Inflammatory macrophage treated with lipopolysaccharide for 1 hour (primary cell): ENCODE results near the gene BMP10.

Experiments used
- DNase-seq, 2 donors: peaks; one replicate each; pipeline ENCODE4 v3.0.0-alpha.2; 2020 to 2022

Gene BMP10

DNA sequence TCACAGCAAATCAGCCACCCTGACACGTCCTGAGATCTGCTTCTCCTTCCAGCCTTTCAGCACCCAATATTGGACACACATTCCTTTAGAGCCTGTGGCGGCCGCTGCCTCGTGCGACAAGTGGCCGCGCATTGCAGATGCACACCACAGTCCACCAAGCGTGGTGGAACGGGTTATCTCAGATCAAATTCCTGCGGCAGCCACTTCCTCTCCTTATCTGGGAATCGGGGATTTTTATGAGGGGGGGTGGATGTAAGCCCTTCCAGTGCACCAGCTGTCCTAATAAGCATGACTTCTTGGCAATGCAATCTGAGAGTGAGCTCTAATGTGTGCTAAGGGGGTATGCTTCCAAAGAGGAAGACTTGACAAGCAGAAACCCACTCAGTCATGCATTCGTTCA lies 18.3 kb upstream of the BMP10 start:
- DNase-seq, result no peak

DNA sequence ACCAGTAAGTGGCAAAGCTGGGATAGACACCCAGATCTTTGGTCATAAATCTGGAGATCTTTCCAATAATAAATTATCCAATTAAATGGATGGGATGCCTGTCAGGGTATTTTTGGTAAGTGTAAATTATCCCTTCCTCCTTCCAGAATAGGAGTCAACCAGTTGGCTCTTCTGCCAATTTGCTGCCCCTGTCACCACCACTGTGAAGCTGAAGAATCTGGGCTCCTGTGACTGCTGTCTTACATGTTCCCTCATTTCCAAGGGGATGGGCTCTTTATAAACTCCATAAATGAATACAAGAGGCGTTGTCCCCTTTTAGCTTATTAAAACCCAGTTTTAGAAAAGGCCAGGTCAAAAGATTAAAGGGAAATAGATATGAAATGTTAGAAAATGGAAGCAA lies 17.8 kb upstream of the BMP10 start:
- DNase-seq, result no peak

DNA sequence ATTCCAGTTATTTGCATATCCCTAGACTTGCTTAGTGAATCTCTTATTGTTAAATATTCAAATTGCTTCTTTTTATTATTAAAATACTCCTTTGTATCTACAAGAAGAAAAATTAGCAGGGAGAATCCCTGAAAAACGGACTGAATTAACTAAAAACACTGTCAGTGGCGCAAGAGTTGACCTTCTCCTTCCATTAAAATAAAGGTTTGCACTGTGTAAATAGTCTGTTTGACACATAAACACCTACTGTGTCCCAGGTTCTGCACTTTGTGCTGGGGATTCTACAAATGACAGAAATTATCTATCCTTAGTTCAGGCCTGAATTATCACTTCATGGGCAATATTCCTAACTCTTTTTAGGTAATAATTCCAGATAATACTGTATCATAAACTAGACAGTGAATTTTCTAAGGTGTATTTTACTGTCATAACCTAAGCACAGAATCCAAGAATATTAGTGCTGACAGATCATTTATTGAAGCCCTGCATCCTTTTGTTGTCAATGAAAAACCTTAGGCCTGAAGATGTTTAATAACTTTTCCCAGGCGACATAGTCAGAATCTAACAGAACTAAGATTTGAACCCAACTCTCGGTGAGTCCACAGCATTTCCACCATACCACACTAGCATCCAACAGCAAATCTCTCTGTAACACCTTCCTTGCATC lies 17.0 kb upstream of the BMP10 start:
- no peak for DNase-seq

DNA sequence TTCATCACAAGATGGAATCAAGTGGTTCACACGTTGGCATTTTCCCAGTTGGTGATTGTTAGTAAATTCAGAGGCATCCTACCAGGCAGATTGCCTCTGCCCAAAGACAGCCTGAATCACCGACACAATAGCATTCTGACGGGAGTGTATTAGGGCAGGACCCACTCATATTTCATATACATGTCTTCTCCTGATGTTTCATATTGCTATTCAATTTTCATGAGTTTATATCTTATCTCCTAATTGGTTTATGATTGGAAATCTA lies 14.5 kb upstream of the BMP10 start:
- DNase-seq, result no peak

DNA sequence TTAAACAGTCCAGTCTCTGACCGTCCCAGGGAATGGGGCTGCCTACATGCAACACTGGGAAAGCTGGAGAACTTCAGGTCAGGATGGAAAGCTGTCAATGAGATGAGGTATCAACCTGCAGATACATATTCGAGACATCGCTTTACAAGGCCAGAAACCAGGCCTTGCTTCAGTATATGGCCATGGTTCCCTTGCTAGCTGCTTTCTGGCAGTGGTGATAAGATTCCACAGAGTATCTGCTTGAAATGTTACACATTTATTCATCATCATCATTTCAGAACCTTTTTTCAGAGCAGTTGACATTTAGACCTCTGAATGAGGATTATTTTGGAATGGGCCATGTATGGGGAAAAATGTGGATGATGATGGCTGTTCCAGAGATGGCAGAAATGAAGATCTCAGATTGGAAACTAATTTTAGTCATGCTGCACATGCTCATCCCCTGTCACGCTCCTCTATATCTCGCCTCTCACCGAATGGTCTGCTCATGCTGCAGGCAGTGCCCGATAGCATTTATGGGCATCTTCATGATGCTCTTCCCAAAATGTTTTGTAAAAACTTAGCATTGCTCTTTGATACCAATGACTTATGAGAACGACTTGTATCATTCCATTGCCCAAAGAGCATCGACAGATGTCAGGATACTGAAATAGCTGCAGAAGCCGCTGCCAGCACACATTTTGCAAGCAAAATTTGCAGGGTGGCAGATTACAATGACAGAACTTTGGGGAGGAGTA lies 14.0 kb upstream of the BMP10 start:
- DNase-seq, result no peak

DNA sequence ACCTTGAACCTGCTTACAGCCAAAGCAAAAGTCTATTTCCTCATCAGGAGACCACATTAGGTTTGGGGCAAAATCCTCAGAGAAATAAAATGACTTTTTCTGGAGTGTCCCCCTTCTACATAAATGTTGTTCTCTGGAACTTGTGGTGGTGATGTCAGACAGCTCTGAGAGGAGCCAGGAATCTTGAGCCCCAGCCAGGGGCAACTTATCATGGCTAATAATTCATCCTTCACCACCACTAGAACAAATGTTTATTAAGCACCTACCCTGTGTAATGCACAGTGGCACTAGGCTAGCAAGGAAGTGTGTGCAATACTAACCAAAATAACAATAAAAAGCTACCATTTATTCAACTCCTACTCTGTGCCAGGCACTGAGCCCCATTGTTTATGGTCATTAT lies 9.0 kb upstream of the BMP10 start:
- DNase-seq, result no peak

DNA sequence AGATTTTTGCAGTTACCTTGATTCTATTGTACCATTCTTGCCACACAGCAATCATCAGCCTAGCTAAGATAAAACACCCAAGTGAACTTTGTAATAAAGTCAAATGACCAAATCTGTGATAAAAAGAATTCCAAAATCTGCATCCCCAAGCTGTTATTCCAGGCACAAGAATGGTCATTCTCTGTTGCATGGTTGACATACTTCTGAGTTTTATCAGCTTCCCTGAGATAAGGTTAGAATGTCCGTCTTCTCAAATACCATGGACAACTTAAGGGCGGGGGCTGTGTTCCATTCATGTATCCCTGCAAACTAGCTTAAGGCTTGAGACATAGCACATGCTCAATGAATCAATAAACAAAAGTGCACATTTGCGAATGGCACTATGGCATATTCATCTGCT lies 8.1 kb upstream of the BMP10 start:
- no peak for DNase-seq

DNA sequence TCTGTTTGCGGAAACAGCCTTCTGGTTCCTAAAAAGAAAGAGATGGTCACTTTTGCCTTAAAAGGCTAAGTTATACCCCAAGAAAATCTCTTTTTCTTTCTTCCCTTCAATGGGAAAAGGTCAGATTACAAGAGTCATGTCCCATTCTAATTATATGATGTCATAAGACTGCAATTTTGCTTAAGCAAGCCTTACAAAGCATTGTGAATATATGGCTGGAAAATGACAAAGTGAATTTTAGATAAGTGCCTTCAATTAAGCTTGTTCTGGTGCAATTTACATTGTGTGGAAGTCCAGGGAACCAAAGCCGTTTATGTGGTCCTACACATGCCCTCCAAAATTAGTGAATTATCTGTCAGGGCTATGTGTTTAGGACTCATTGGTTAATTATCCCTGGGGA lies 7.6 kb upstream of the BMP10 start:
- no peak for DNase-seq

DNA sequence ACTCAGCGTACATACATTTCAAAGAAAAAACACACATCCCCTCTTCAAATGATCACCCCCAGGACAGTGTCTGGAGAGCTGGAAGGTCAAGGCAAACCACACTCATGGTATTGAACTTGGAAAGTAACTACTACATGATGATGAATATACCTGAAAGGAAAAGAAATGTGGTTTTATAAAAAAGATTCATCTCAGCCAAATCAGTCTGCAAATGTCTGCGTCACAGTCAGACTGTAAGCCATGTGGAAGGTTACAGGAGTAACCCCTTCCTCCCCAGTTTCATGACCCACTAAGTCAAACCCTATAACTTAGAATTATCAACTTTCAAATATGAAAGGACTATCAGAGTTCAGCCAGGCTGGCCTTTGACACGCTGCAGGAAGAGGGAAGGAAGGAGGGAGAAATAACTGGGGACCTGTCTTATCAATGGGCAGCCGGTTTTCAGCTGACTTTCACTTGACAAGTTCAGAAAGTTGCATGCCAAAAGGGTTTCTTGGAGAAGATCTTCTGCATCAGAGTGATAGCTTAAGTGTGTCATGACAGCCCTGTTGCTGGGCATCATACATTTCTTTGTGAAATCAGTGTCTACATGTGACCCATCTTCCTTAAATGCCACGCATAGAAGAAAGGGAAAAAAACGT lies 7.0 kb upstream of the BMP10 start:
- DNase-seq, result peak in 1 of 2 donors; percentile 2

DNA sequence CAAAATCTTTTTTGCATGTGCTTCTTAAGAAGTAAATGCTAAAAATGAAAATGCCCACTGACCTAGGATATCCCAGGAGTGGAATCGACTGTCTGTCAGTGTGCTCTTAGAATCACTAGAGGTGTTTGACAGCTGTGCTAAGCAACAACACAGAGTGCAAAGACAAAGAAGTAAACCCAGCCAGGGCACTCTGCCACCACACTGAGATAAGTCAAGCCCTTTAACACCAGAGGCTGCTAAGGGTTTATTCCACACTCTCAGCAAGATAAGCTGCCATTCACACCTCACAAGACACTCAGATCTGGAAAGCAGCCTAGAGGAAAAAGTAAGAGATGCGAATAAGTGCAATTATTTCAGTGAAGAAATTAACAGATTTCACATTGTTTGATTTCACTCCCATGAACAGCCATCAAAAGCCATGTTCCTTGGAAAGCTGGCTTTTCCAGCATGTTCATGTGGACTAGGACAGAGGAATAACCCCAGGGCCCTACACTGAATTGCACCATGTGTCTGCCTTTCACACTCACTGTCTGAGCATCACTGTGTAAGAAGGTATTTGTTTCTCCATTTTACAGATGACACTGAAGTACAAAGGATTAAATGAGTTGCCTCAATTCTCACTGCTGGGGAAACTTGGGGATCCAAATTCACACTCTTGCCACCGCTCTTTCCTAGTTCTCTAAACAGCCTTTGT lies 6.0 kb upstream of the BMP10 start:
- DNase-seq, result no peak

DNA sequence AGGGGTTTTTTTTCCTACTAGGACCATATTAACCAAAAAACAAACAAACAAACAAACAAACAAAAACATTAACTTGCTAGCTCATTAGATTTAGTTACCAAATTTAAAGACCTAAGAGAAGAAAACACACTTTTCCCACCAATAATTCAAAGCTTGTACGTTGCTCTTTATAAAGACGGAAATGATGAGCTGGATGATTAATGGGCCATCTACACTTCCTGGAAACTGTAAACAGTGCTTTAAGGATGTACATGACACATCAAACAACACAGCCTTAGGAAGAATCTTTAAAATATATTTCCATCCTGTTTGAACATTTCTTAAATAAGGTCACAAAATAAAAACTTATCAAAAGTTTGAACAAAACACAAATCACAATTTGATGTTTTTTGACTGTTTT lies 982 bp downstream of the BMP10 start:
- DNase-seq, result no peak

DNA sequence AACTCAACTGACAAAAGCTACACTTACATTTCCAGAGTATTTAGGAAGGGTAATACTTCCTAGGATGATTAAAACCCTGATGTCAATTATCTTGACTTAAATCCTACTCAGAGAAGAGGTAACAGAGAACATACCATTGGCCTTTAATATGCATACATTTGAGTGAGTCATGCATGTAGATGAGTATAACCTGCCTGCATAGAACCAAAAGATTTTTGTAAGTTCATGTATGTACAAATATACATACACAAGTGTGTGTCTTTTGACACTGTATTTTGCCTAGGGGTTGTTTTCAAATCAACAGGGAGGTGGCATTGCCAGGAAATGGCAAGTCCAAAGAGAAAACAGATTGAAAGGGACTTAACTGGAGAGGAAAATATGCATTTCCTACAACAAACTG lies 6.1 kb downstream of the BMP10 start:
- DNase-seq, result no peak

DNA sequence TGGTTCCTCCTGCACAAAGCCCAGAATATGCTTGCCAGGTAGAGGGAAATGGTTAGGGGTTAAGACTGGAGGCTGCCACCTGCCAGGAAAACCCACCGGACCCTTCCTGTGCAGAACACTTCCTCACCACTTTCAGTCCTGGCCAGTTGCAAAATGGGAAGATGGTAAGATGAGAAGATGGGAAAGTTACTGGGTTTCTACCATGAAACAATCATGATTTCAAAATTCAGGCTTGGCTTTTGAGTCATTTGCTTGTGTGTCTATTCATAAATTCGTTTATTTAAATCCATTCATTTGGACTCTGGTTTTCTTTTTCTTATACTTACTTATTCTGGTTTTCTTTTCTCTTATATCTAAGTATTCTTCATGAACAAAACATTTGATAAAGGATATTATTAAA lies 7.2 kb downstream of the BMP10 start:
- peak in 1 of 2 donors; percentile 46 for DNase-seq

DNA sequence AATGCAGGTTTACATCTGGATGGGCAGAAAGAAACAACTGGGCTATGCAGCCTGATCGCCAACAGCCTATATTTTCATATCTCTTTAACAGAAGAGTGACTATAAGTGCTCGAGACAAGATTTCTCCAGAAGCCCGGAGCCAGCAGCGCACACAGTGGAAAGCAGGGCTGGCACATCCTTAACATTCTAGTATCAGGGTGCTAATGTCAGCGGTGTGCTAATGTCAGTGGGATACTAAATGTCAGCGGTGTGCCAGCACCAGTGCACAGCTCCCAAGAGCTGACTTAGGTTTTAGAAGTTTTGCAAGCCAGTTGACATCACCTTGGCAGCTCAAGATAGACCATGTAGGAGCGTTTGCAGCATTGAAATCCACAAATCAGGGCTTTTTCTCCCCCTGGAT lies 8.3 kb downstream of the BMP10 start:
- no peak for DNase-seq

DNA sequence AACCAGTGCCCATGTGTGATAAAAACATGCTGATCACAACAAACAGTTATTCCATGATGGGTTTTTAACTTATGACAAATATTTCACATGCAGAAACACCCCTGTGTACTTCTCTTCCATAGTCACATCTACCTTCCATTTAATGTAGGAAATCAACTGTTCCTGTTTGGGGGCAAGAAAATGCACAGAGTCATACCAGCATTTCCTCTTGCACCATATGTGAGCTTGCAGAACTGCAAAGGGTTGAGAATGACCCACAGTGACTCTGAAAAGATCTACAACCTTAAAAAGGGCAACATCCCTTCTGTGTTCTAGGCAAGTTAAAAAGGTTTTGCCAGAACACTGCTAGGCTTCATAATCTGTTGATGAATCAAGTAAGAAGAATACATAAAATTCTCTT lies 9.9 kb downstream of the BMP10 start:
- peak; percentile 65 to 73 for DNase-seq

DNA sequence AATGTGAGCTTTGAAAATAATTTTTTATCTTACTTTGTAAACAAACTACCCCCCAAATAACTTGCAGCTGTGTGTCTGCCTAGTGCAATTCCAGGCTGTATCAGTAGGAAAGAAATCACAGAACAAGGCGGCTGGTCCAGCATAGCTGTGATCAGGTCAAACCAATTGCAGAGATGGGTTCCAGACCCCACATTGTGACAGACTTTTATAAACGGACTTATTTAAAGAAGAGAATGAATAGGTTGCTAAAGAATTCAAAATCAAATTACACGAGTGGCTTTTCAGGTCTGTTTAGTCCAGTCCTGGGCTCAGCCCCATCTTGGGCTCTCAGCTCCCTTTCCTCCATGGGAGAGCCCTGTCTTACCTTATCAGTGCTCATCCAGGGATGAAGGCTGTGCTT lies 11.1 kb downstream of the BMP10 start:
- no peak for DNase-seq

DNA sequence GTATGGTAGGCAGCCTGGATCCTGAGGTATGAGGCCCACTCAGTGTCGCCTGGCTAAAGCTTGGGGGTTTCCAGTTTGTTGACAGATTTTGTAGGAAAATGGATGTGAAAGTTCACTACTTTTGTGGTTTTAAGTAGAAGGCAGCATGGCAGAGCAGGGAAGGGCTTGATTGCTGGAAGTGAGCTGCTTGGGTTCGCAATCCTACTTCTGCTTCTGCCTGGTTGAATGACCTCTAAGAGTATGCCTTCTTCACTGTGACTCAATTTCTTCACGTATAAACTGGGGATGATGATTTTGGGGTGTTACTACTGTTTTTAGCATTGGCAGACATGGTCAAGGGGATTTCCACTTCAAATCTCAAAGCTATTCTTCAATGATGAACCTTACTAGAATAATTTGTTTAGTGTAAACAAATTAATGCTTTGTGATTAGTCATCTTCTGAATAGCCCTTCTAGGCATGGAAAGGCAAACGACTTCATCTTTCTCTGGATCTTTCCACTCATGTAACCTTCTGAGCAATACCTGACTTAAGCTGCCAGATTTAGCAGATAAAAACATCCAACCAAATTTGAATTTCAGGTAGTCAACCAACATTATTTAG lies 13.2 kb downstream of the BMP10 start:
- DNase-seq, result peak; percentile 84 to 91

DNA sequence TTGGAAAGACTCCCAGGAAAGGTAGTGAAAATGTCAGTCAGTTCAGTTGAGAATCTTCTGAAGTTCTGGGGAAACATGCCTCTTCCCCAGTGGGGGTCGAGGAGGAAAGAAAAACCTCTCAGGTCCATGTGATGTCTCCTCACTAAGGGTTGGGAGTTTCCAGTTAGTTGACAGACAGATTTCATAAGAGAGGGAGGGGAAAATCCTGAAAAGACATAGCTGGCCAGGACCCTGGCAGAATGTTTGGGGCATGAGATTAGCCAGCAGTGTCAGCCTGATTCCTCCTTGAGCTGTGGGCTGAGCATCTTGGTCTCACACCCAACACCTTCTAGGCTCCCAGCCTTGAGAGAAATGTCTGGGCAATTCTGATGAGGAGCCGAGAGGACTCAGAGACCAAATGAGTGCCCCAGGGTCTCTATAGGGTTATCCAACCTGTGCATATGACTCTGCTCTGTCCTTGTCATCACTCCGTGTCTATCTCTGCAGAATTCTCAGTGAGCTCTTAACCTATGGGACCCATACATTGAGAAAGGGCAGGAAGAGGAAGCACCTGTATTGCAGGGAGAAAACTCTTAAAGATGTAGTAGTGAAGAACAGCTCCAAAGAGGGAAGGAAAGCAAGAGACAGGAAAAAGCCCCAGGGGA lies 13.9 kb downstream of the BMP10 start:
- DNase-seq, result peak; percentile 79 to 88

DNA sequence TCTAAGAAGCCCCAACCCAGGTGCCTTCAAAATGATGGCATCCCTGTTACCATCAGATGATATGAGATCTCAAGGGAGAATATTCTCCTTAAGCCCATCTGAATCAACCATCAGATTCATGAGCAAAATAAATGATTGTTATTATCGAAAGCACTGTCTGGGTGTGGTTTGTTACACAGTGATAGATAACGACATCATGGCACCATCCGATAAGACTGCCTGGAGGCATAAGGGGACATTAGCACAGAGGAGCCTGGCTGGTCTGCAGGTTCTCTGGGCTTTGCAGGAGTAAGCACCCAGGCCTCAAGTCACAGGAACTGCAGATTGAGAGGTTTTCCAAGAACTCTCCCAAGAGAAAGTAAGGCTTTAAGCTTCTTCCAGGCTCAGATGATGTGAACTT lies 15.6 kb downstream of the BMP10 start:
- DNase-seq, result no peak

DNA sequence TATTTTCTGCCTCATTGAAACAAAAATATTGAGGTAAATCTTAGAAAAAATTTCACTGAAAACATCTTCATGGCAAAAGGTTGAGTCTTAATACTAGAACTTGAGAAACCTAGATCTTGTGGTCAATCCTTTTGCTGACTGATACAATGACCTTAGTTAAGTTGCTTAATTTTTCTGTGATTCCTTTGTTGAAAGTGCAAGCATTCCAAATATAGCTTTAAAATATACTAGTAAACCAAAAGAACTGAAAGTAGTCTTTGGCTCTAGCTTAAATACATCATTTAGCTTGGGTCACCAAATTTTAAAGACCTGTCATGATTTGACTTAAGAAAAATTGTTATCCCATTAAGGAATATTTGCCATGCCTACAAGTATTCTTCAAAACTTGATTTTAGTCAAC lies 16.7 kb downstream of the BMP10 start:
- peak in 1 of 2 donors; percentile 48 for DNase-seq

DNA sequence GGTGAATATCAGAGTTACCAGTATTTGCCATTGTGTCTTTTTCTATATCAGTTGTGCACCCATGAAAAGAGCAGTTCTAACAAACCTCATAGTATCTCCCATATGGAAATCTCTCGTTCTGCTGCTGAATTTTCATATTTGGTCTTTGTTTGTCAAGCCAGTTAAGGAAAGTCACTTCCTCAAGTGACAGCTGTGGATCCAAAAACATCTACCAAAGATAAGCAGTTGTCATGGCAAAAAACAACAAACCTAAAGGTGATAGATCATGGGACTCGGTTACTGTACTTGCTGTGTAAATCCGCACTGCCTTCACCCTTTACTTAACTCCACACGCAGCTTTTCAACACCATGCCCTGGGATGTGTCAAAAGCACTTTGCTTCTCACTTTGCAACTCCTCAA lies 17.3 kb downstream of the BMP10 start:
- DNase-seq, result no peak

DNA sequence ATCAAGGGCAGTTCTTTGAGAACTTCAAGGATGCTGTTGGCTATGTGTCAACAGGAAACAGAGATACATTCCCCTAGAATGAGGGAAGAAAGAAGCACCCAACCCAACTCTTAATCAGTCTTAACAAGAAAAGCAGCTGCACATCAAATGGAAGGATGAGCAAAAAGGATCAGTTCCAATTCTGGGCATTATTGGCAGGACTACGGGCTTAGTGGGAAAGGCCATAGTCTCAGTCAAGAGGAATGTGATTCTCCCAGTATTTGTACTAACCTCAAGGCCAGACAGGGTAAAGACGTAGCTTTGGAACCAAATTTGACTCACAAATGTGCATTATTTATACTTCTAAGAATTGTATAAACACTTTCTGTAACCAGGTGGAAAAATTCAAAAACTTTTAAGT lies 18.2 kb downstream of the BMP10 start:
- DNase-seq, result no peak

DNA sequence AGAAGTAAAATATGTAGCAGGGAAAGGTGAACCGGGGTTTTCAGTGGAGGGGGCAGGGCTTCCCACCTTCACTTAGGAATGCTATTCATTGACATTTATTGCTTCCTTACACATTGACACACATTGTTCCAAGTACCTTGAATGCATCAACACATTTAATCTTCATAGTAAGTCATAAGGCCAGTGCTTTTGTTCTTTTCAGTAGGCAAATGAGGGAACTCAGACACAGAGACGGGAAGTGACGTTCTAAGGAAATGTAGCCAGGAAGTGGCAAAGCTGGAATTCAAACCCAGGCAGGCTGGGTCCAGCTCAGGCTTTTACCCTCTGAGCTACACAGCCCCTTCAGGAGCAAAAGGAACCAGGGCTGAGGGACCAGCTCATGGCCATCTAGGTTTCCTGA lies 20.7 kb downstream of the BMP10 start:
- DNase-seq, result no peak
